GM08714 (cell line): ENCODE results near the gene CCNQ.

Experiments used
- H3K4me3 ChIP-seq: fragments of 200-500 bp; sonication (Bioruptor generic); 2 replicates; pipeline ENCODE4 v1.5.1; 2014; ENCODE audit warnings: mild to moderate bottlenecking, low read length, inconsistent platforms
- ZNF274 ChIP-seq: IDR thresholded peaks from 2 replicates; pipeline ENCODE4 v1.6.1; 2012; ENCODE audit warnings: mild to moderate bottlenecking, low read depth, low read length

The CCNQ gene

GRCh38 chrX:153565996-153566580 is 32.9 kb downstream of the CCNQ start:
- no peak overlapping the region for H3K4me3 ChIP-seq
- TF ChIP-seq ZNF274: no peak

GRCh38 chrX:153564047-153564606 is 34.8 kb downstream of the CCNQ start:
- H3K4me3 ChIP-seq: no peak overlapping the region
- no peak for TF ChIP-seq ZNF274

- H3K4me3 ChIP-seq: no peak overlapping the region
- TF ChIP-seq ZNF274: no peak
Observed at GRCh38 chrX:153562546-153562945, 36.4 kb downstream of the CCNQ start.

GRCh38 chrX:153561337-153561736 is 37.6 kb downstream of the CCNQ start:
- no peak overlapping the region for H3K4me3 ChIP-seq
- TF ChIP-seq ZNF274: no peak

- no peak for TF ChIP-seq ZNF274
- H3K4me3 ChIP-seq: no peak overlapping the region
Observed at GRCh38 chrX:153560466-153560865, 38.5 kb downstream of the CCNQ start.

- no peak overlapping the region for H3K4me3 ChIP-seq
- TF ChIP-seq ZNF274: no peak
Observed at GRCh38 chrX:153560000-153560399, 38.9 kb downstream of the CCNQ start.

- no peak for TF ChIP-seq ZNF274
- H3K4me3 ChIP-seq: no peak overlapping the region
Observed at GRCh38 chrX:153557618-153558355, 41.2 kb downstream of the CCNQ start.

- no peak for TF ChIP-seq ZNF274
- H3K4me3 ChIP-seq: no peak overlapping the region
Observed at GRCh38 chrX:153556767-153557166, 42.2 kb downstream of the CCNQ start.

GRCh38 chrX:153554519-153555167 is 44.3 kb downstream of the CCNQ start:
- no peak for TF ChIP-seq ZNF274

GRCh38 chrX:153551135-153551534 is 47.8 kb downstream of the CCNQ start:
- H3K4me3 ChIP-seq: no peak overlapping the region
- no peak for TF ChIP-seq ZNF274

More at GRCh38 chrX:153554519-153555167, 44.3 kb downstream of the CCNQ start:
- no peak overlapping the region for H3K4me3 ChIP-seq

GRCh38 chrX:153549807-153550206 is 49.1 kb downstream of the CCNQ start:
- no peak for TF ChIP-seq ZNF274
- H3K4me3 ChIP-seq: no peak overlapping the region

- no peak for TF ChIP-seq ZNF274
- H3K4me3 ChIP-seq: no peak overlapping the region
Observed at GRCh38 chrX:153549231-153549630, 49.7 kb downstream of the CCNQ start.

- TF ChIP-seq ZNF274: no peak
- H3K4me3 ChIP-seq: no peak overlapping the region
Observed at GRCh38 chrX:153547195-153547594, 51.7 kb downstream of the CCNQ start.

GRCh38 chrX:153546386-153546785 is 52.6 kb downstream of the CCNQ start:
- no peak for TF ChIP-seq ZNF274
- no peak overlapping the region for H3K4me3 ChIP-seq

- no peak for TF ChIP-seq ZNF274
- no peak overlapping the region for H3K4me3 ChIP-seq
Observed at GRCh38 chrX:153544727-153545126, 54.2 kb downstream of the CCNQ start.
